NCI-H446 (cell line): ENCODE results near the gene GNG8.

Experiments used
- DNase-seq, 2 experiments: peaks; one replicate each; lab custom pipeline; 2025; lab: John Stamatoyannopoulos, UW

The GNG8 gene

GRCh38 chr19:46635920-46636761 is at the start of gene GNG8:
Gene GNG8, minus strand, starts transcription at chr19:46636202. Its CDS starts 1,520 bp downstream, at chr19:46634682.
- no peak for DNase-seq

- no peak for DNase-seq
Measured at GRCh38 chr19:46685189-46685588, 49.2 kb upstream of the GNG8 start.

- no peak for DNase-seq
Measured at GRCh38 chr19:46678110-46678732, 42.2 kb upstream of the GNG8 start.

DNA sequence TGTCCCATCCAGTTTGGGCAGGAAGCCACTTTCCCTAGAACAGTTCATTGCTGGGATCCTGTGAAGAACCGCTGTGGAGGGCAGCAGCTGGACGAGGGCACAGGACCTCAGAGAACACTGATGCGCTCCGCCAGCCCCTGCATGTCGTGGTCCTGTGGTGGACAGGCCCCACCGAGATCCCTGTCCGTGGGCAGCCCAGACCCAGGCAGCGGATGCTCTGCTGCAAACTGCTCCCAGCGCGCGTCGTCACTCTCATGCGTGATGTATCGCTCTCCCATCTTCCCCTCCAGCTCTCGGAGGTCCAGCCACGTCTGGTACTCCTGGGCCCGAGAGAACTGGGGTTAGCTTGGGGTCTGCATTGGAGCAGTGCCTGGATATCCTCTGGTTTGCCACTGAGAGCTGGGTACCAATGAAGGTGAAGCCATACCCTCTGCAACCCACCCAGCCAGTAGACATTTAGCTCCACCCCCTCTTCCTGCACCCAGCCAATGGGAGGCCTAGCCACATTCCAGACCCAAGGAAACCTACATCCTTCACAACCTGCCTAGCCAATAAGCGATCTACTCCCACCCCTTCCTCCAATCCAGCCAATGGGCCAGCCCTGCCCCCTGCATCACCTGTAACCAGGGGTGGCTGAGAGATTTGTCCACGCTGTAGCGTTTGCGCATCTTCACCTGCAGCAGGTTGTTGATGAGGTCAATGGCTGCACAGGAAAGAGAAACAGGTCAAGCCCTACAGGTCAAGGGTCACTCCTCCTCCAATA is 38.6 kb upstream of the GNG8 start:
- DNase-seq = no peak

DNA sequence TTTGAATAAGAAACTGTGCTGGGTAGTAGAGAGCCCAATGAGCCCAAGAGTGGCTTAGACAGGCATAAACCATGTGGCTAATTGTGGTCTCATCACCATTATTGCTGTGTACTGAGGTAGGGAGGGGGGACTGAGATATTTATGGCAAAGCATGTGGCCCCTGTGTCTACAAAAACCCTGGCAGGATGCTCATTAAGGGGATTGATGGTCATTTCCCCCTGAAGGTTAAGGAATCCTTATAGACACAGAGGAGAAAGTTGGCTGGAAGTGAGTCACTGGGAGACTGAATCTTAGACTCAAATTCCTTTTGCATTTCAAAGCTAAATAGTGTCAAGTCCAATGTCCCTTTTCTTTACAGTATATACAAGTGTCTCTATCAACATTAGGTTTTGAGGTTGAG is 34.8 kb upstream of the GNG8 start:
- no peak for DNase-seq

GRCh38 chr19:46668662-46669061 is 32.7 kb upstream of the GNG8 start:
- no peak for DNase-seq

DNA sequence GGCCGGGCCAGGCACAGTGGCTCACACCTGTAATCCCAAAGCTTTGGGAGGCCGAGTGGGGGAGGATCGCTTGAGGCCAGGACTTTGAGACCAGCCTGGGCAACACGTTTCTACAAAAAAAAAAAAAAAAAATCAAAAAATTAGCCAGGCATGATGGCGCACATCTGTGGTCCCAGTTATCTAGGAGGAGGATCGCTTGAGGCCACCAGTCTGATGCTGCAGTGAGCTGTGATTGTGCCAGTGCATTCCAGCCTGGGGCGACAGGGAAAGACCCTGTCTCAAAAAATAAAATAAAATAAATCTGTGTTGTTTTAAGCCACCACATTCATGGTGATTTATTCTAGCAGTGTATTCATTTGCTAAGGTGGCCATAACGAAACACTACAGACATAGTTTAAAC is 29.1 kb upstream of the GNG8 start:
- no peak for DNase-seq

GRCh38 chr19:46661735-46662592 is 26.0 kb upstream of the GNG8 start:
- peak; percentile 81 to 86 for DNase-seq

DNA sequence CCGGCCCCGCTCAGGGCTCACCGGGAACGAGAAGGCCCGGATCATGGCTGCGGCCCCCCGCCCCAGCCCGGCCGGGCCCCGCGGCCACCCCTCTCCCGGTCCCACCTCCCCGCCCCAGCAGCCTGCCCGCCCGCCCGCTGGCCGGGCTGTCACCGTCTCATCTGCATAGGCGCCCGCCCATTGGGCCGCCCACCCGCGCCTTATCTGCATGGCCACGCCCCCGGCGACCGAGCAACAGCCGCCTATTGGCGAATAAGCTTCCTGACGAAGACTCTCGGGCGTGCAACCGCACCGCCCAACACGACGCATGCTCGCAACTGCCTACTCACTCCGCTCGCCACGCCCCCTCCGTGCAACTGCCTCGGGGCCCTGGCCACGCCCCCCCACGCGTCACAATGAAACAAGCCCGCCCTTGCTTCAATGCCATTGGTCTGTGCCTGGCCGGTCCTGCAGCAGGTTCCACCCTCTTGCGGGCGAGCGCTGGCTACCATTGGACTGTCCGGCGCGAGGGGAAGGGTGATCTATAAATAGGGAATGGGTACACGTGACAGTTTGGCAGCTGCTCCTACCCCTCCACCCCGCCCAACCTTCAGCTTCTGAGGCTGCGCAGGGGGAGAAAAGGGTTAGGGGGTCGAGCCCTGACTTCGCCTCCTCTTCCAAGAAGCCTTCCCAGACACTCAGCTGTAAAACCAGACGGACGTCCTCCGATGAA is 25.2 kb upstream of the GNG8 start, which contains the start of gene DACT3:
DACT3 (minus strand) TSS at position 163 of the 712 bp plus-strand sequence; CDS start at position 45, 118 bp downstream.
- DNase-seq = peak; percentile 100

DNA sequence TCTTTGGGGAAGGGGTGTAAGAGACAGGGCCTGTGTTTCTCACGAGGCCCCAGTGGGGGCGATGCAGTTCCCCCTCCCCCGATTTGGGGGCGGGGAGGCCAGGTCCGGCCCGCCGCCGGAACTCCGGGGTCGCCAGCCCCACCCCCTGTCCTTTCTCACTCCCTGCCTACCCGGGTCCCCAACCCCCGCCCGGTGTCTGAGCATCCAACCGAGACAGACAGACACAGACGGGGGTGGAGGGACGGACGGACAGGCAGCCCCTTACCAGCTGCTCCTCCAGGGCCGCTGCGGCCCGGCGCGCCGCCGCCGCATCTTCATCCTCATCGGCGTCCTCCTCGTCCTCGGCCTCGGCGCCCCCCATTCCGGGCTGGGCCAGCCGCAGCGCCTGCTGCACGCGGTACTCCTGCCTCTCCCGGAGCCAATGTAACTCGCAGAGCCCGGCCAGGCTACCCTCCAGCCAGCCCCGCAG is 24.6 kb upstream of the GNG8 start:
- no peak for DNase-seq

DNA sequence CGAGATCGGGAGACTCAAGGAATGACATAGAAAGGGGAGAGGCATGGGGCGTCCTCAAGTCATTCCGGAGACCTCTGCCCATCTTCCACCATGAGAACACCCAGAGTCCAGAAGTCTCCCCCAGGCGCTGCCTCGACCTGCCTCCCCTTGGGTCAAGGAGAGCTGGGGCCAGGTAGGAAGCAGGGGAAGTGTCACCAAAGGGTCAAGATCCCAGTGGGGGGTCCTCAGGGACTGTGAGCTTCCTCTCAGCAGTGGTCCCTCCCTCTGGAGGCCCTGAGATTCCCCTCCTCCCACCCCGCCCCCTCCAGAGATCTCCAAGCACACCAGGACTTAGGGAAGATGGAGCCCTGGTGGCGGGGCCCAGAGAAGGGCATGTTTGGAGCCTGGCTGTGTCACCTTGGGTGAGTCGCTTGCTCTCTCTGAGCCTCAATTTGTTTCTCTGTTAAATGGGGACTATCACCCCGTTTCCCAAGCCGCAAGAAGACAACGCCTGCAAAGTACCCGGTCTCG is 24.1 kb upstream of the GNG8 start:
- DNase-seq = peak in 1 of 2 experiments; percentile 18

DNA sequence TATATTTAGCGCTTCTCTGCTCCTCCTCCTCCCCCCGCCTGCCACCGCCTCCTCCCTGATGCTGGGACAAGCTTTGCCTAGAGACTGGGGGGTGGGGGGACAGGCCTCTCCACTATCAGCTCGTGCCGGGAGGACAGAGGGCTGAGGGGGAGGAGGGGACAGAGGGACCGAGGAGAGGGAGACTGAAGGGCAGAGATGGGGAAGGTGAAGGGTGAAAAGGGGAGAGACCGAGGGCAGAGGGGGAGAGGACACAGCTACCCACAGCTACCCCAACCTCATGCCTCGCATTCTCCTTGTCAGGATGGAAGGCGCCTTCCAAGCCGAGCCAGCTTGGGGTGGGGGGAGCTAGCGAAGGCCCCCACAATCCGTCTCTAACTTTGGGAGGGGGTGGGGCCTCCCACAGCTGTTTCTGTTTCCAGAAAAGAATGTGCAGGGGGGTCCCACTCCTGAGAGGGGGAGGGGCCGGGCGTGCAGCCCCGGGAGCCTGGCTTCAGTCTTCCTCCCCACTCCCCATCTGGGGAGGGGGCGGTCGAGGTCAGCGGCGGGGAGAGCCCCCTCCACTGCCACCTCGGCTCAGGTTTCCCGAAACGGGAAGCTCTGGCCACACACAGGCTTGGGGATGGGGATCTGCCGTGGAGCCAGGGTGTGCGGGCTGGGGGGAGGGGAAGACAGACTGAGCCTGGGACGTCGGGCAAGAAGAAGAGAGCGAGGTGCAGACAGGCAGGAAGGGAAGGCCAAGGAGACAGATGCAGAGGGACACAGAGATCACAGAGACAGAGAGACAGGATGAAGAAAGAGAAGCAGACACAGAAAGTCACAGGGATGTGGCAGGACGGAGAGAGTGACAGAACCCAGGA is 23.4 kb upstream of the GNG8 start:
- no peak for DNase-seq

DNA sequence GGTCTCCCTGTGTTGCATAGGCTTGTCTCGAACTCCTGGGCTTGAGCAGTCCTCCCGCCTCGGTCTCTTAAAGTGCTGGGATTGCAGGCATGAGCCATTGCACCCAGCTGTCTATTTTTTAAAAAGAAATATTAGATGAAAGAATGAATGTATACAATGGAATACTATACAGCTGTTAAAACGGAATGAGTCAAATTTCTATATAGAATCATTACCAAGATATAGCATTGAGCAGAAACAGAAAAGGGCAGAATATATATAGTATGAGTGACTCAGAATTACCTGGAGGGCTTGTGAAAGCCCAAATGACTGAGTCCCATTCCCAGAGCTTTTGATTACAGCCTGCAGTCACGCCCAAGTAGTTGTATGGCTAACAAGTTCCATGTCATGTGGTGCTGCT is 20.5 kb upstream of the GNG8 start:
- no peak for DNase-seq

DNA sequence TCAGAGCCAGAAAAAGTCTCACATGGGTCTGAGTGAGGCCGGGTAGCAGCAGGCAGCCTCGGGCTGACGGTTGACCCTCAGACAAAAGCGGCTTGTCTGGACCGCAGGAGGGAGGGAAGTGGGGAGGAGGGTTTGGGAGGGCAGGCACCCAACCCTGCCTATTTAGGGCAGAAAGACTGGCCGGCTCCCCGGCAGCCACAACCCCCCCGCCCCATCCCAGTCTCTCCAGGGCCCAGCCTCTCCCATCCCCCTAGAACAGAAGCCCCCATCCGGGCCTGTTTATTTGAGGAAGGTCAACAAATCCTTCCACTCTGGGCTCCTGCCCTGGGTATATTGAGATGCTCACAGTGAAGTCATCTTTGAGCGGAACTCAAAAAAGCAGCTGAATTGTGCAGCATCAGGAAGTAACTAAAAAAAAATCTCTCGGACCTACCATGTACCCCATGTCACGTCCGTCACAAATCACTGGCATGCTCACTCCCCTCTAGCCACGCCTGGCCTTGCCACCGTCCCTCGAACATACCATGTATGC is 18.7 kb upstream of the GNG8 start:
- DNase-seq = no peak

DNA sequence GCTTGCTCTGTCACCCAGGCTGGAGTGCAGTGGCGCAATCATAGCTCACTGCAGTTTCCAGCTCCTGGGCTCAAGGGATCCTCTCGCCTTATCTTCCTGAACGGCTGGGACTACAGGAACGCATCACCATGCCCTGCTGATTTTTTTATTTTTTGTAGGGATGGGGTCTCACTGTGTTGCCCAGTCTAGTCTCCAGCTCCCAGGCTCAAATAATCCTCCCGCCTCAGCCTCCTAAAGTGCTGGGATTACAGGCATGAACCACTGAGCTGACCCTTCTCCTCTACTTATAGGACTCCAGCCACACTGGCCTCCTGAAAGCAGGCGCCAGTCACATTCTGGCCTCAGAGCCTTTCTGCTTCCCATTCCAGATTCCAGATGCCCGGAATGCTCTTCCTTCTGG is 14.4 kb upstream of the GNG8 start:
- DNase-seq = no peak

DNA sequence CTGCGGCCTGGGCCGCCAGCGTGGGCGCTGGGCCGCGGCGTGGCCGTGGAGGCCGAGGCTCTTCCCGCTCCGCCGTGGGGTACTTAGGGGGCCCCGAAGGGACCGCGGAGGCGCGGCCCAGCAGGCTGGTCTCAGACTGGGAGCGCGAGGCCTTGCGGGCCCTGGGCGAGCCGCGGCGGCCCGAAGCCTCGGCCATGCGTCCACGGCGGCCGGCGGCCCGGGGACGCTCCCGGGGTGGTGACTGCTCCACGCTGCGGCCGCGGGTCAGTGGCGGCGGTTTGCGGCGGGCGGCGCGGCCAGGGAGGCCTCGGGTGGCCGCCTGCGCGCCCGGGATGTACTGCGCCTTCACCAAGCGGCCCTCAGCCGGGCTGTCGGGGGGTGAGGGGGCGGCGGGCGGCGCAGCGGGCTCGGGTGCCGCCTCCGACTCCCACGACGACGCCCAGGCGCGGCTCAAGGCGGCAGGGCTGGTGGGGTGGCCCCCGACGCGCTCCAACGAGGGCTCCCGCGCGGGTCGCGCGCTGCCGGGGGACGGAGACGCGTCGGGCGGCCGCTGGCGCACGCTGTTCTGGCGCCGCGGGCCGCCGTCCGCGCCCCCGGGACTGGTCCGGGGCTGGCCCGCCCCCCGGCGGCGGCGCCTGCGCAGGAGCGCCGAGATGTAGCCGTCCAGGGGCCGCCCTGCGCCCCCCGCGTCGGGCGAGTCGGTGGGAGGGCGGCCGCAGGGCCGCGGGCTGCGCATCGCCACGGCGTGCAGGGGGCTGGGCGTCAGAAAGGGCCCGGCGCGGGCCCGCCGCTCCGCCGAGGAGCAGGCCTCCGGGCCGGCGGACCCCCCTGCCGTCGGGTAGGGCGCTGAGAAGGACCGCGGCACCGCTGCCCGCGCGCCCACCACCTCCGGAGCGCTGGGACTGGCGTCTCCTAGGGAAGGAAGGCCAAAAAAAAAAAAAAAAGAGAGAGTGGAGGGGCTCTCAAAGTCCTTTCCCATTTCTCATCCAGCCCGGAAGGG is 13.3 kb upstream of the GNG8 start:
- no peak for DNase-seq

GRCh38 chr19:46648060-46648960 is 12.3 kb upstream of the GNG8 start:
- no peak for DNase-seq
